ENCODE data around the gene HTR1A. TPM values are rescaled to one million over a fixed set of nuclear protein-coding genes. Genes with fewer than 3 reads are reported as not detected.

Gene HTR1A
- polyA plus RNA-seq, 2 of the 4 experiments (the other 2 are of a cell fraction), result not detected

GRCh38 chr5:63959177-63959982 lies 2.9 kb downstream of the HTR1A start:
- POLR2A ChIA-PET, result no interaction called here
- ATAC-seq, result 0 out of 6 replicates have a peak, but pooled peaks of 1 of the 2 experiments have one; percentile 25
- Histone ChIP-seq H3K27ac (no peak overlapping the region), H3K4me2 (no peak overlapping the region), H3K4me1 (no peaks in the 10 kb centered on the region), H3K4me3 (no peak overlapping the region), H3K9me3 (no peaks in the 10 kb centered on the region)
- WGBS (ENCODE audit: missing lambda C conversion rate), result 29% methylated on average over 27 of the region's 44 CpGs
- TF ChIP-seq POLR2A (IDR thresholded peaks at IDR 0.05; ENCODE audit: low read length) (no peak), EHF (CRISPR knock-in tag; IDR thresholded peaks at IDR 0.05) (no peak), RNF2 (IDR thresholded peaks at IDR 0.05; ENCODE audit: borderline replicate concordance, low read depth) (no peak), CBX2 (IDR thresholded peaks at IDR 0.05; ENCODE audit: borderline replicate concordance, low read depth) (no peak), ESRRA (IDR thresholded peaks at IDR 0.05; ENCODE audit: borderline replicate concordance, low read length) (no peak), BHLHE40 (IDR thresholded peaks at IDR 0.05; ENCODE audit: low read depth, low read length) (no peak), HES2 (IDR thresholded peaks at IDR 0.05) (no peak), CHD2 (IDR thresholded peaks at IDR 0.05; ENCODE audit: low read length, partially characterized antibody) (no peak), HMGXB4 (CRISPR knock-in tag; IDR thresholded peaks at IDR 0.05; ENCODE audit: borderline replicate concordance) (no peak), HOXA7 (CRISPR knock-in tag; IDR thresholded peaks at IDR 0.05) (no peak), TP53 (CRISPR knock-in tag; IDR thresholded peaks at IDR 0.05) (no peak)
- DNase-seq (ENCODE audit: low read depth in 1 of 2, low spot score in 1 of 2), result peak in 1 of 2 experiments; percentile 7
- CTCF ChIA-PET, result no interaction called here
- no peak for FAIRE-seq

DNA sequence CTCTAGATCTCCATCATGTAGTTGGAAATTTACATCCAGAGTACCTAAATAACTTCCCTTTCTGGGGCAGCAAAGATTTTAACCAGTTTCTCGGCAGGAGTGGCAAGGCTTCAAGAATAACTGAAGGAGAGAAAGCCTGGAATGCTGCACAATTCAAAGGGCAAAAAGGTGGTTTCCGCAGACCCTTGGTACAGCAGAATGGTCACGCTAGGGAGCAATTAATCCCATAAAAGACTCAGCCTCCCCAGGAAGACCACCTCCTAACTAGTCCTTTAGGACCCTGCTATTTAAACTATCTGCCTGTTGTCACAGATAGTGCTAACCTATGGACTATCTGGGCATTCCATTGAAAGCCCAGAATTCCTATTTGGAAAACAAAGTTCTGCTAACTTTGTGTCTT lies 3.6 kb downstream of the HTR1A start:
- Histone ChIP-seq H3K4me3 (no peak overlapping the region), H3K27ac (no peak overlapping the region), H3K4me1 (no peaks in the 10 kb centered on the region), H3K9me3 (no peaks in the 10 kb centered on the region), H3K4me2 (no peak overlapping the region)
- TF ChIP-seq ELK1 (IDR thresholded peaks at IDR 0.05; ENCODE audit: low read depth, low read length), result no peak
- no peak for TF ChIP-seq HES2 (IDR thresholded peaks at IDR 0.05)
- TF ChIP-seq BHLHE40 (IDR thresholded peaks at IDR 0.05; ENCODE audit: low read depth, low read length), result no peak
- TF ChIP-seq JUN (IDR thresholded peaks at IDR 0.05), result no peak
- TF ChIP-seq RARB (CRISPR knock-in tag; IDR thresholded peaks at IDR 0.05), result no peak
- no peak for TF ChIP-seq ZSCAN20 (CRISPR knock-in tag; IDR thresholded peaks at IDR 0.05)
- TF ChIP-seq GATA3 (IDR thresholded peaks at IDR 0.05; ENCODE audit: borderline replicate concordance), result no peak
- ATAC-seq (no peak), DNase-seq (ENCODE audit: low read depth in 1 of 2, low spot score in 1 of 2) (no peak), FAIRE-seq (no peak)
- ChIA-PET POLR2A (no interaction called here), CTCF (no interaction called here)
- WGBS (ENCODE audit: missing lambda C conversion rate), result 40% methylated on average over 3 of the region's 3 CpGs

DNA sequence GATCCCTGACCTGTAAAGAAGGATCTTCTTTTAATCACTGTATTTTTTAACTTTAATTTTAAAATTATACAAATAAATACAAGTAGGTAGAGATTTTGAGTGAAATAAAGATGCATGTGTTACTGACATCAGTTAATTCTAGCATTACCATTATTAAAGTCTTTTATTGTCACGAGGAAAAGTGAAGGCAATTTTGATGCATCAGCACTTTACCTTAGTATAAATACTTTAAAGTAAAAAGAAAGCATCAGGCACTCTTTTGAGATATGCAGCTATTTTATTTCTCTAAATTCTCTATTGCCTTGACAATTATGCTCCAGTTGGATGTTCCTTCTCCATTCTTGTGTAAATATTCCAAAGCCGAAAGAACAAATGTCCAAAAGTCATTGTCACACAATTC lies 4.6 kb downstream of the HTR1A start:
- ChIA-PET CTCF (no interaction called here), POLR2A (no interaction called here)
- ATAC-seq, result no peak
- no peak for DNase-seq (ENCODE audit: low read depth in 1 of 2, low spot score in 1 of 2)
- Histone ChIP-seq H3K9me3 (no peaks in the 10 kb centered on the region), H3K27ac (no peak overlapping the region), H3K4me2 (no peak overlapping the region), H3K4me3 (no peak overlapping the region), H3K4me1 (no peaks in the 10 kb centered on the region)
- TF ChIP-seq MAFK (IDR thresholded peaks at IDR 0.05; ENCODE audit: partially characterized antibody) (peak; percentile 85), NR3C1 (IDR thresholded peaks at IDR 0.05) (no peak)
- WGBS (ENCODE audit: missing lambda C conversion rate), result 19% methylated on average over 2 of the region's 2 CpGs
- no peak for FAIRE-seq

Data from A549 (cell line).